ENCODE data around the gene ZCCHC7. TPM values are rescaled to one million over a fixed set of nuclear protein-coding genes. Genes with fewer than 3 reads are reported as not detected.
A peak's percentile ranks its signal among the peaks of the same experiment; 100 is the strongest.

Gene ZCCHC7
- total RNA-seq, 4 donors from 2014 or later = 12.1 to 19.1 (median 15.6) TPM

- TF ChIP-seq POLR2AphosphoS5 (IDR thresholded peaks at IDR 0.05) = no peak
- TF ChIP-seq CTCF (IDR thresholded peaks at IDR 0.05) = no peak
- no peak for TF ChIP-seq EP300 (IDR thresholded peaks at IDR 0.05)
- TF ChIP-seq POLR2A (IDR thresholded peaks at IDR 0.05; ENCODE audit: low read depth) = no peak
- Histone ChIP-seq H3K4me1 (no peaks in the 10 kb centered on the region), H3K36me3 (no peaks in the 10 kb centered on the region), H3K9me3 (no peaks in the 10 kb centered on the region), H3K4me3 (no peak overlapping the region), H3K27me3 (no peaks in the 10 kb centered on the region), H3K27ac (replicated peaks in 1 of 4) (no peak overlapping the region)
- DNase-seq (ENCODE audit: extremely low spot score) = no peak
- WGBS = 92% methylated on average over 12 of the region's 12 CpGs
- intact Hi-C loops (cut with DNase I) = no loop called here
Observed at GRCh38 chr9:37383876-37384746, 263.7 kb downstream of the ZCCHC7 start.

- Histone ChIP-seq H3K36me3 (no peaks in the 10 kb centered on the region), H3K27me3 (no peaks in the 10 kb centered on the region), H3K9me3 (no peaks in the 10 kb centered on the region), H3K4me1 (no peaks in the 10 kb centered on the region), H3K27ac (replicated peaks in 1 of 4) (no peak overlapping the region), H3K4me3 (no peak overlapping the region)
- no peak for TF ChIP-seq POLR2AphosphoS5 (IDR thresholded peaks at IDR 0.05)
- TF ChIP-seq EP300 (IDR thresholded peaks at IDR 0.05) = no peak
- no peak for TF ChIP-seq CTCF (IDR thresholded peaks at IDR 0.05)
- TF ChIP-seq POLR2A (IDR thresholded peaks at IDR 0.05; ENCODE audit: low read depth) = no peak
- 93% methylated on average over 6 of the region's 6 CpGs for WGBS
- DNase-seq (ENCODE audit: extremely low spot score) = no peak
- intact Hi-C loops (cut with DNase I) = no loop called here
Observed at GRCh38 chr9:37385286-37385685, 264.9 kb downstream of the ZCCHC7 start.

GRCh38 chr9:37386988-37387387 is 266.6 kb downstream of the ZCCHC7 start:
- intact Hi-C loops (cut with DNase I) = no loop called here
- DNase-seq (ENCODE audit: extremely low spot score) = no peak
- Histone ChIP-seq H3K36me3 (no peaks in the 10 kb centered on the region), H3K9me3 (no peaks in the 10 kb centered on the region), H3K27ac (replicated peaks in 1 of 4) (no peak overlapping the region), H3K27me3 (no peaks in the 10 kb centered on the region), H3K4me3 (no peak overlapping the region), H3K4me1 (no peaks in the 10 kb centered on the region)
- TF ChIP-seq CTCF (IDR thresholded peaks at IDR 0.05) = no peak
- no peak for TF ChIP-seq EP300 (IDR thresholded peaks at IDR 0.05)
- TF ChIP-seq POLR2AphosphoS5 (IDR thresholded peaks at IDR 0.05) = no peak
- TF ChIP-seq POLR2A (IDR thresholded peaks at IDR 0.05; ENCODE audit: low read depth) = no peak
- WGBS = 83% methylated on average over 10 of the region's 10 CpGs

GRCh38 chr9:37390759-37391158 is 270.4 kb downstream of the ZCCHC7 start:
- intact Hi-C loops (cut with DNase I) = no loop called here
- Histone ChIP-seq H3K27ac (replicated peaks in 1 of 4) (no peak overlapping the region), H3K36me3 (no peaks in the 10 kb centered on the region), H3K9me3 (no peaks in the 10 kb centered on the region), H3K4me3 (no peak overlapping the region), H3K4me1 (no peaks in the 10 kb centered on the region), H3K27me3 (no peaks in the 10 kb centered on the region)
- WGBS = 37% methylated on average over 7 of the region's 7 CpGs
- no peak for TF ChIP-seq POLR2AphosphoS5 (IDR thresholded peaks at IDR 0.05)
- TF ChIP-seq POLR2A (IDR thresholded peaks at IDR 0.05; ENCODE audit: low read depth) = no peak
- TF ChIP-seq CTCF (IDR thresholded peaks at IDR 0.05) = peak in 1 of 3 experiments; percentile 4
- no peak for DNase-seq (ENCODE audit: extremely low spot score)
